Mucosa of descending colon (tissue), 3 donors: ENCODE results near the gene GAST. TPM values are rescaled to one million over a fixed set of nuclear protein-coding genes. Genes with fewer than 3 reads are reported as not detected.
"Not testable (repeated sequence)": the region's sequence is repeated elsewhere in the genome, so short reads cannot be mapped to it uniquely, and the experiment has no call there.

Source experiments
- ATAC-seq: fragments of 200-7000 bp; cut with Tn5 transposase; one replicate; pipeline ENCODE4 v1.9.1; 2020; ENCODE audit warnings: mild to moderate bottlenecking, moderate library complexity
- DNase-seq, 3 donors: peaks; one replicate each; pipeline ENCODE4 v3.0.0-alpha.2; 2020
- H3K36me3 ChIP-seq: fragments of 200-600 bp; one replicate; pipeline ENCODE4 v1.8.0; 2021; ENCODE audit warnings: low read depth, mild to moderate bottlenecking
- H3K4me1 ChIP-seq: fragments of 200-600 bp; one replicate; pipeline ENCODE4 v1.8.0; 2021; ENCODE audit warnings: low read depth, mild to moderate bottlenecking
- H3K4me3 ChIP-seq: fragments of 200-600 bp; one replicate; pipeline ENCODE4 v1.8.0; 2021; ENCODE audit warnings: mild to moderate bottlenecking
- H3K9me3 ChIP-seq: fragments of 200-600 bp; one replicate; pipeline ENCODE4 v1.8.0; 2021; ENCODE audit warnings: mild to moderate bottlenecking
- CTCF ChIP-seq: fragments of 200-600 bp; IDR thresholded peaks from one replicate; pipeline ENCODE4 v1.8.0; 2022; ENCODE audit warnings: antibody characterized with exemption, mild to moderate bottlenecking
- intact Hi-C, 2 donors: fragments of 100-400 bp; cut with DNase I in 1 of 2; cut with micrococcal nuclease in 1 of 2; formaldehyde crosslinking; loops; one replicate each; pipeline versions ENCODE4 v1.11.0 to v1.11.1; 2022; cut with DNase I, micrococcal nuclease
- total RNA-seq, 3 donors: library from RNA; stranded (reverse); fragmentation: NEBNext Ultra II Directional in 2 of 3; extraction: Animal tissue kit (Norgen Biotek cat#: 25700) in 2 of 3; gene quantifications; one replicate each; pipeline versions ENCODE4 v1.2.1 to v1.2.4, GENCODE V29; 2021 to 2023
- donor health status: DM: no; HTN: no; CAD: no; lungs with moderate emphysema.
- donor health status: DM: no; HTN: no; CAD: no.
- donor health status: DM: no; HTN: yes; CAD: no.

Gene GAST
- total RNA-seq, 3 donors from 2014 or later: not detected

GRCh38 chr17:41681776-41682175 is 30.4 kb upstream of the GAST start:
- no peak for TF ChIP-seq CTCF
- no peaks in the 10 kb centered on the region for H3K9me3 ChIP-seq
- H3K36me3 ChIP-seq: no peaks in the 10 kb centered on the region
- DNase-seq: no peak
- ATAC-seq: no peak
- H3K4me3 ChIP-seq: no peak overlapping the region
- H3K4me1 ChIP-seq: peaks cover 5% of the 10 kb centered on the region
- intact Hi-C loops: no loop called here

GRCh38 chr17:41682631-41683030 is 29.5 kb upstream of the GAST start:
- TF ChIP-seq CTCF: no peak
- intact Hi-C loops: no loop called here

GRCh38 chr17:41683441-41684007 is 28.6 kb upstream of the GAST start:
- Histone ChIP-seq H3K9me3 (no peaks in the 10 kb centered on the region), H3K4me3 (no peak overlapping the region), H3K4me1 (peaks cover 7% of the 10 kb centered on the region), H3K36me3 (no peaks in the 10 kb centered on the region)
- no peak for TF ChIP-seq CTCF
- intact Hi-C loops: no loop called here
- DNase-seq (no peak), ATAC-seq (no peak)

More at GRCh38 chr17:41682631-41683030, 29.5 kb upstream of the GAST start:
- H3K4me1 ChIP-seq: peaks cover 7% of the 10 kb centered on the region
- H3K4me3 ChIP-seq: no peak overlapping the region
- DNase-seq (no peak), ATAC-seq (no peak)
- no peaks in the 10 kb centered on the region for H3K36me3 ChIP-seq
- H3K9me3 ChIP-seq: no peaks in the 10 kb centered on the region

GRCh38 chr17:41684035-41684434 is 28.1 kb upstream of the GAST start:
- no peak for DNase-seq
- Histone ChIP-seq H3K36me3 (no peaks in the 10 kb centered on the region), H3K9me3 (no peaks in the 10 kb centered on the region), H3K4me3 (no peak overlapping the region), H3K4me1 (peaks cover 6% of the 10 kb centered on the region)
- TF ChIP-seq CTCF: no peak
- no peak for ATAC-seq
- intact Hi-C loops: no loop called here

- H3K4me3 ChIP-seq, H3K9me3 ChIP-seq, ATAC-seq, DNase-seq, H3K36me3 ChIP-seq, intact Hi-C loops: not testable (repeated sequence)
- H3K4me1 ChIP-seq: peaks cover 17% of the 10 kb centered on the region
Measured at GRCh38 chr17:41685753-41686152, 26.4 kb upstream of the GAST start.

GRCh38 chr17:41686281-41686680 is 25.9 kb upstream of the GAST start:
- no peak for ATAC-seq
- no peaks in the 10 kb centered on the region for H3K9me3 ChIP-seq
- DNase-seq: no peak
- peaks cover 12% of the 10 kb centered on the region for H3K36me3 ChIP-seq
- peaks cover 20% of the 10 kb centered on the region for H3K4me1 ChIP-seq
- intact Hi-C loops: no loop called here
- TF ChIP-seq CTCF: no peak
- H3K4me3 ChIP-seq: no peak overlapping the region
